Activated B cell treated with CpG ODN at 0.5 μM for 24 hours (primary cell): ENCODE measurements around the gene BCOR. TPM values are rescaled to one million over a fixed set of nuclear protein-coding genes. Genes with fewer than 3 reads are reported as not detected.

Experiments
- ATAC-seq: fragments of 200-7000 bp; cut with Tn5 transposase; one replicate; pipeline ENCODE4 v1.10.0; 2021; ENCODE audit warnings: low read depth, mild to moderate bottlenecking, moderate library complexity
- CTCF ChIA-PET: fragments of 350-600 bp; sonication (Branson Sonifier 250); formaldehyde crosslinking; loops from one replicate; lab custom pipeline; 2021; ENCODE audit warnings: antibody characterized with exemption; lab: Charles Lee
- POLR2A ChIA-PET: fragments of 350-600 bp; sonication (Branson Sonifier 250); formaldehyde crosslinking; loops from one replicate; lab custom pipeline; 2021; ENCODE audit warnings: antibody characterized with exemption; lab: Charles Lee
- DNase-seq: peaks from one replicate; pipeline ENCODE4 v3.0.0; 2022
- H3K27ac Mint-ChIP-seq: one replicate; pipeline ENCODE4 v1.8.0; 2020; ENCODE audit warnings: mixed read lengths
- H3K27me3 Mint-ChIP-seq: one replicate; pipeline ENCODE4 v1.8.0; 2021; ENCODE audit warnings: mixed read lengths
- H3K36me3 Mint-ChIP-seq: one replicate; pipeline ENCODE4 v1.8.0; 2021; ENCODE audit warnings: low read depth, mixed read lengths
- H3K4me1 Mint-ChIP-seq: one replicate; pipeline ENCODE4 v1.8.0; 2021; ENCODE audit warnings: mixed read lengths
- H3K4me3 Mint-ChIP-seq: one replicate; pipeline ENCODE4 v1.8.0; 2020; ENCODE audit warnings: mild to moderate bottlenecking, mixed read lengths
- H3K9me3 Mint-ChIP-seq: one replicate; pipeline ENCODE4 v1.8.0; 2020; ENCODE audit warnings: mixed read lengths
- CTCF ChIP-seq: fragments of 200-600 bp; IDR thresholded peaks from one replicate; pipeline ENCODE4 v1.8.0; 2022; ENCODE audit warnings: antibody characterized with exemption, mild to moderate bottlenecking
- intact Hi-C: fragments of 100-400 bp; cut with micrococcal nuclease; formaldehyde crosslinking; loops from one replicate; pipeline ENCODE4 v1.15.1; 2024
- total RNA-seq: library from RNA; stranded (reverse); gene quantifications from 2 replicates; pipeline ENCODE4 v1.2.3, GENCODE V29; 2022

The BCOR gene
- total RNA-seq, 1 donor from 2014 or later = 59.3 TPM

GRCh38 chrX:40076750-40077575 lies 20.8 kb downstream of the BCOR start:
- Mint-ChIP-seq H3K27ac (no peak overlapping the region), H3K27me3 (no peaks in the 10 kb centered on the region), H3K9me3 (no peaks in the 10 kb centered on the region), H3K4me3 (no peak overlapping the region), H3K4me1 (peaks cover 12% of the 10 kb centered on the region), H3K36me3 (peaks cover 60% of the 10 kb centered on the region)
- TF ChIP-seq CTCF = no peak
- ATAC-seq (no peak), DNase-seq (no peak)
- intact Hi-C loops = no loop called here
- ChIA-PET POLR2A (no interaction called here), CTCF (no interaction called here)

- Mint-ChIP-seq H3K4me1 (peaks cover 10% of the 10 kb centered on the region), H3K36me3 (peaks cover 71% of the 10 kb centered on the region), H3K27me3 (no peaks in the 10 kb centered on the region), H3K27ac (no peak overlapping the region), H3K9me3 (no peaks in the 10 kb centered on the region), H3K4me3 (no peak overlapping the region)
- POLR2A ChIA-PET = interaction anchor here (0.7 kb wide), 1 partner anchor 61 kb away, joined by 4 read pairs; no protein-coding TSS in a partner anchor
- intact Hi-C loops = no loop called here
- ATAC-seq (no peak), DNase-seq (no peak)
- no peak for TF ChIP-seq CTCF
- CTCF ChIA-PET = no interaction called here
These were observed 22.8 kb downstream of the BCOR start for GRCh38 chrX:40074959-40075332.

GRCh38 chrX:40074080-40074958 lies 23.4 kb downstream of the BCOR start:
- ChIA-PET CTCF (no interaction called here), POLR2A (no interaction called here)
- Mint-ChIP-seq H3K36me3 (peaks cover 72% of the 10 kb centered on the region), H3K27ac (no peak overlapping the region), H3K4me1 (peaks cover 9% of the 10 kb centered on the region), H3K27me3 (no peaks in the 10 kb centered on the region), H3K4me3 (no peak overlapping the region), H3K9me3 (no peaks in the 10 kb centered on the region)
- no peak for ATAC-seq
- no peak for TF ChIP-seq CTCF
- DNase-seq = no peak
- intact Hi-C loops = no loop called here

GRCh38 chrX:40073439-40074054 lies 24.2 kb downstream of the BCOR start:
- ChIA-PET POLR2A (no interaction called here), CTCF (no interaction called here)
- intact Hi-C loops = no loop called here
- peaks cover 80% of the 10 kb centered on the region for H3K36me3 Mint-ChIP-seq
- no peak overlapping the region for H3K4me3 Mint-ChIP-seq
- no peak for ATAC-seq
- H3K27me3 Mint-ChIP-seq = no peaks in the 10 kb centered on the region
- DNase-seq = no peak
- H3K4me1 Mint-ChIP-seq = peaks cover 8% of the 10 kb centered on the region
- no peak for TF ChIP-seq CTCF
- no peak overlapping the region for H3K27ac Mint-ChIP-seq
- H3K9me3 Mint-ChIP-seq = no peaks in the 10 kb centered on the region

- H3K4me1 Mint-ChIP-seq = peaks cover 6% of the 10 kb centered on the region
- ChIA-PET CTCF (no interaction called here), POLR2A (no interaction called here)
- no peak for TF ChIP-seq CTCF
- no peak for DNase-seq
- ATAC-seq = no peak
- H3K27me3 Mint-ChIP-seq = no peaks in the 10 kb centered on the region
- no peak overlapping the region for H3K4me3 Mint-ChIP-seq
- H3K27ac Mint-ChIP-seq = no peak overlapping the region
- H3K36me3 Mint-ChIP-seq = peaks cover 87% of the 10 kb centered on the region
- intact Hi-C loops = no loop called here
- H3K9me3 Mint-ChIP-seq = no peaks in the 10 kb centered on the region
These were observed 25.5 kb downstream of the BCOR start for GRCh38 chrX:40072246-40072645.
